GM23338 (cell line): ENCODE data around the gene ZNF358. TPM values are rescaled to one million over a fixed set of nuclear protein-coding genes. Genes with fewer than 3 reads are reported as not detected.

Source experiments
- ATAC-seq: fragments of 200-7000 bp; cut with Tn5 transposase; 3 replicates; pipeline ENCODE4 v1.9.1; 2020
- DNase-seq: peaks from one replicate; pipeline ENCODE4 v3.0.0-alpha.2; 2015; ENCODE audit warnings: low spot score
- H2AFZ ChIP-seq: fragments of 200-600 bp; sonication (generic); 2 replicates; pipeline ENCODE4 v1.8.0; 2016; ENCODE audit warnings: antibody characterized with exemption, mild to moderate bottlenecking, moderate library complexity
- H3F3A ChIP-seq: fragments of 200-600 bp; sonication (generic); replicated peaks from 2 replicates; pipeline ENCODE4 v1.8.0; 2017; ENCODE audit warnings: antibody characterized with exemption, mixed run types, low read depth
- H3K27ac ChIP-seq: fragments of 200-600 bp; sonication (generic); 2 replicates; pipeline ENCODE4 v1.6.1; 2016; ENCODE audit warnings: low read depth
- H3K27me3 ChIP-seq: fragments of 200-600 bp; sonication (generic); 2 replicates; pipeline ENCODE4 v1.8.0; 2016; ENCODE audit warnings: mild to moderate bottlenecking, mixed run types, moderate library complexity; ENCODE audit not compliant: insufficient read depth
- H3K36me3 ChIP-seq: fragments of 200-600 bp; sonication (generic); 2 replicates; pipeline ENCODE4 v1.8.0; 2016; ENCODE audit warnings: mild to moderate bottlenecking; ENCODE audit not compliant: insufficient read depth
- H3K4me1 ChIP-seq: fragments of 200-600 bp; sonication (generic); 2 replicates; pipeline ENCODE4 v1.8.0; 2016; ENCODE audit warnings: mild to moderate bottlenecking, moderate library complexity; ENCODE audit not compliant: insufficient read depth
- H3K4me2 ChIP-seq: fragments of 200-600 bp; sonication (generic); 2 replicates; pipeline ENCODE4 v1.7.1; 2017; ENCODE audit warnings: mixed run types
- H3K4me3 ChIP-seq: fragments of 200-600 bp; sonication (generic); 2 replicates; pipeline ENCODE4 v1.6.1; 2016; ENCODE audit warnings: mixed run types
- H3K79me2 ChIP-seq: fragments of 200-600 bp; sonication (generic); replicated peaks from 2 replicates; pipeline ENCODE4 v1.8.0; 2017; ENCODE audit warnings: mild to moderate bottlenecking; ENCODE audit not compliant: insufficient read depth
- H3K9me2 ChIP-seq: fragments of 200-600 bp; sonication (generic); 2 replicates; pipeline ENCODE4 v1.8.0; 2017; ENCODE audit not compliant: insufficient read depth
- H4K20me1 ChIP-seq: fragments of 200-600 bp; sonication (generic); replicated peaks from 2 replicates; pipeline ENCODE4 v1.8.0; 2017; ENCODE audit warnings: mild to moderate bottlenecking; ENCODE audit not compliant: insufficient read depth
- H3K27ac Mint-ChIP-seq: 2 replicates; pipeline ENCODE4 v1.8.0; 2020; ENCODE audit warnings: inconsistent platforms, mild to moderate bottlenecking, moderate library complexity, mixed read lengths
- H3K27me3 Mint-ChIP-seq: 3 replicates; pipeline ENCODE4 v1.8.0; 2022; ENCODE audit warnings: low read depth, mild to moderate bottlenecking, moderate library complexity, mixed read lengths, inconsistent platforms; ENCODE audit not compliant: insufficient read depth, poor library complexity
- H3K36me3 Mint-ChIP-seq: 3 replicates; pipeline ENCODE4 v1.8.0; 2021; ENCODE audit warnings: low read depth, mild to moderate bottlenecking, inconsistent platforms, moderate library complexity, mixed read lengths
- H3K4me1 Mint-ChIP-seq: 3 replicates; pipeline ENCODE4 v1.8.0; 2020; ENCODE audit warnings: mild to moderate bottlenecking, inconsistent platforms, mixed read lengths
- H3K4me3 Mint-ChIP-seq: 3 replicates; pipeline ENCODE4 v1.8.0; 2021; ENCODE audit warnings: moderate library complexity, mild to moderate bottlenecking, inconsistent platforms, mixed read lengths
- H3K9me3 Mint-ChIP-seq: 3 replicates; pipeline ENCODE4 v1.8.0; 2020; ENCODE audit warnings: moderate library complexity, mild to moderate bottlenecking, inconsistent platforms, mixed read lengths
- CREB1 ChIP-seq: fragments of 250-450 bp; sonication (Bioruptor Pico); IDR thresholded peaks from 2 replicates; pipeline ENCODE4 v1.5.0; 2020; ENCODE audit warnings: low read depth, mild to moderate bottlenecking, moderate library complexity
- CTCF ChIP-seq, 2 experiments: fragments of 200-600 bp in 1 of 2; sonication (generic) in 1 of 2; conservative IDR thresholded peaks; 2 replicates each; pipeline versions ENCODE4 v1.5.1 to v1.6.1; 2016 to 2017; ENCODE audit warnings: antibody characterized with exemption in 2 of 2, low read depth in 2 of 2, mild to moderate bottlenecking in 2 of 2, moderate library complexity in 1 of 2
- EZH2phosphoT487 ChIP-seq: fragments of 200-600 bp; sonication (generic); IDR thresholded peaks from one replicate; pipeline ENCODE4 v1.8.1; 2018; ENCODE audit warnings: antibody characterized with exemption; ENCODE audit not compliant: unreplicated experiment
- NANOG ChIP-seq: IDR thresholded peaks from 2 replicates; pipeline ENCODE4 v1.6.1; 2016; ENCODE audit warnings: antibody characterized with exemption, borderline replicate concordance
- POLR2AphosphoS5 ChIP-seq: IDR thresholded peaks from 2 replicates; pipeline ENCODE4 v1.6.1; 2016; ENCODE audit warnings: antibody characterized with exemption, low read depth
- ZNF331 ChIP-seq: fragments of 250-450 bp; sonication (Bioruptor Pico); IDR thresholded peaks from 2 replicates; pipeline ENCODE4 v1.5.0; 2020; ENCODE audit warnings: low read depth, mild to moderate bottlenecking, moderate library complexity
- polyA plus RNA-seq: library from polyadenylated mRNA; unstranded; fragments of >200 nt; fragmentation: Nextera tagmentation; extraction: Ambion mirVana; gene quantifications from 2 replicates; pipeline ENCODE4 v1.2.1, GENCODE V29; 2016
- total RNA-seq: library from RNA; depleted of rRNA; stranded (reverse); fragments of >200 nt; shearing (Covaris generic); gene quantifications from 2 replicates; pipeline ENCODE4 v1.2.3, GENCODE V29; 2014
- TF ChIP-seq, protein P1 (sequence below): IDR thresholded peaks from 2 replicates; pipeline ENCODE4 v1.6.1; 2016; ENCODE audit warnings: antibody characterized with exemption
- TF ChIP-seq, protein P2 (sequence below): IDR thresholded peaks from one replicate; pipeline ENCODE4 v1.6.1; 2018; ENCODE audit warnings: antibody characterized with exemption; ENCODE audit not compliant: unreplicated experiment

Gene ZNF358
- total and polyA plus RNA-seq, 2 experiments from 2014 or later = 23.8 to 52.9 TPM

GRCh38 chr19:7564866-7565265, 49.0 kb downstream of the ZNF358 start:
- H3K4me3 ChIP-seq = no peak overlapping the region
- no peaks in the 10 kb centered on the region for H3K4me1 ChIP-seq
- no peaks in the 10 kb centered on the region for H3K36me3 ChIP-seq
- peaks cover 6% of the 10 kb centered on the region for H3K27me3 Mint-ChIP-seq
- H3K27ac Mint-ChIP-seq = no peak overlapping the region
- TF ChIP-seq, protein P1, sequence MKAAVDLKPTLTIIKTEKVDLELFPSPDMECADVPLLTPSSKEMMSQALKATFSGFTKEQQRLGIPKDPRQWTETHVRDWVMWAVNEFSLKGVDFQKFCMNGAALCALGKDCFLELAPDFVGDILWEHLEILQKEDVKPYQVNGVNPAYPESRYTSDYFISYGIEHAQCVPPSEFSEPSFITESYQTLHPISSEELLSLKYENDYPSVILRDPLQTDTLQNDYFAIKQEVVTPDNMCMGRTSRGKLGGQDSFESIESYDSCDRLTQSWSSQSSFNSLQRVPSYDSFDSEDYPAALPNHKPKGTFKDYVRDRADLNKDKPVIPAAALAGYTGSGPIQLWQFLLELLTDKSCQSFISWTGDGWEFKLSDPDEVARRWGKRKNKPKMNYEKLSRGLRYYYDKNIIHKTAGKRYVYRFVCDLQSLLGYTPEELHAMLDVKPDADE = no peak
- no peak for TF ChIP-seq NANOG
- DNase-seq (no peak), ATAC-seq (no peak)
- H4K20me1 ChIP-seq = no peaks in the 10 kb centered on the region; the same call in 1 of the 2 replicates
- no peaks in the 10 kb centered on the region for H3K27me3 ChIP-seq
- H2AFZ ChIP-seq = no peak overlapping the region
- H3K9me3 Mint-ChIP-seq = no peaks in the 10 kb centered on the region; the same call in 2 of the 3 replicates
- no peak overlapping the region for H3K4me2 ChIP-seq
- no peaks in the 10 kb centered on the region for H3K79me2 ChIP-seq
- no peak overlapping the region for H3K4me3 Mint-ChIP-seq
- no peak overlapping the region for H3K27ac ChIP-seq
- no peaks in the 10 kb centered on the region for H3K9me2 ChIP-seq
- H3K36me3 Mint-ChIP-seq = peaks cover 4% of the 10 kb centered on the region; the same call in 2 of the 3 replicates
- no peaks in the 10 kb centered on the region for H3K4me1 Mint-ChIP-seq
- H3F3A ChIP-seq = no peaks in the 10 kb centered on the region

DNA sequence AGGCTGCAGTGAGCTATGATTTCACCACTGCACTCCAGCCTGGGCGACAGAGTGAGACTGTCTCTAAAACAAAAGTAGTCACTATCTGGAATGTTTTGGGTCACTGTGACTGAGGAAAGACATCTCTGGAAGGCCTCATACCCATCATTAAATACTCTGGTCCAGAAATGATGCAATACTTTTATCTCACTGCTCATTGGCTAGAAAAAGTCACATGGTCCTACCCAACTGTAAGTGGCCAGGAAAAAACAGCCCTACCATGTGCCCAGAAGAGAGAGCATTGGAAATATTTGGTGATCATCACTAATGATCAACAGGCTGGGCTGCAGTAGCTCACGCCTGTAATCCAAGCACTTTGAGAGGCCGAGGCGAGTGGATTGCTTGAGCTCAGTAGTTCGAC, 49.4 kb downstream of the ZNF358 start:
- H3F3A ChIP-seq = no peaks in the 10 kb centered on the region
- Mint-ChIP-seq H3K27me3 (peaks cover 3% of the 10 kb centered on the region), H3K36me3 (peaks cover 2% of the 10 kb centered on the region; the same call in 2 of the 3 replicates), H3K27ac (no peak overlapping the region), H3K4me1 (no peaks in the 10 kb centered on the region), H3K9me3 (no peaks in the 10 kb centered on the region; the same call in 2 of the 3 replicates), H3K4me3 (no peak overlapping the region)
- H4K20me1 ChIP-seq = no peaks in the 10 kb centered on the region; the same call in 1 of the 2 replicates
- no peak overlapping the region for H3K4me3 ChIP-seq
- DNase-seq (no peak), ATAC-seq (no peak)
- H3K9me2 ChIP-seq = no peaks in the 10 kb centered on the region
- H3K27me3 ChIP-seq = no peaks in the 10 kb centered on the region
- H3K4me1 ChIP-seq = no peaks in the 10 kb centered on the region
- no peaks in the 10 kb centered on the region for H3K79me2 ChIP-seq
- H3K36me3 ChIP-seq = no peaks in the 10 kb centered on the region
- H3K27ac ChIP-seq = no peak overlapping the region
- no peak overlapping the region for H2AFZ ChIP-seq
- no peak overlapping the region for H3K4me2 ChIP-seq
- TF ChIP-seq POLR2AphosphoS5 (no peak), CREB1 (no peak), NANOG (no peak), EZH2phosphoT487 (no peak), ZNF331 (CRISPR knock-in tag) (no peak), CTCF (conservative IDR thresholded peaks at IDR 0.05; ENCODE audit: low read depth in 2 of 2) (no peak)
- TF ChIP-seq, protein P1 = no peak
- TF ChIP-seq, protein P2, sequence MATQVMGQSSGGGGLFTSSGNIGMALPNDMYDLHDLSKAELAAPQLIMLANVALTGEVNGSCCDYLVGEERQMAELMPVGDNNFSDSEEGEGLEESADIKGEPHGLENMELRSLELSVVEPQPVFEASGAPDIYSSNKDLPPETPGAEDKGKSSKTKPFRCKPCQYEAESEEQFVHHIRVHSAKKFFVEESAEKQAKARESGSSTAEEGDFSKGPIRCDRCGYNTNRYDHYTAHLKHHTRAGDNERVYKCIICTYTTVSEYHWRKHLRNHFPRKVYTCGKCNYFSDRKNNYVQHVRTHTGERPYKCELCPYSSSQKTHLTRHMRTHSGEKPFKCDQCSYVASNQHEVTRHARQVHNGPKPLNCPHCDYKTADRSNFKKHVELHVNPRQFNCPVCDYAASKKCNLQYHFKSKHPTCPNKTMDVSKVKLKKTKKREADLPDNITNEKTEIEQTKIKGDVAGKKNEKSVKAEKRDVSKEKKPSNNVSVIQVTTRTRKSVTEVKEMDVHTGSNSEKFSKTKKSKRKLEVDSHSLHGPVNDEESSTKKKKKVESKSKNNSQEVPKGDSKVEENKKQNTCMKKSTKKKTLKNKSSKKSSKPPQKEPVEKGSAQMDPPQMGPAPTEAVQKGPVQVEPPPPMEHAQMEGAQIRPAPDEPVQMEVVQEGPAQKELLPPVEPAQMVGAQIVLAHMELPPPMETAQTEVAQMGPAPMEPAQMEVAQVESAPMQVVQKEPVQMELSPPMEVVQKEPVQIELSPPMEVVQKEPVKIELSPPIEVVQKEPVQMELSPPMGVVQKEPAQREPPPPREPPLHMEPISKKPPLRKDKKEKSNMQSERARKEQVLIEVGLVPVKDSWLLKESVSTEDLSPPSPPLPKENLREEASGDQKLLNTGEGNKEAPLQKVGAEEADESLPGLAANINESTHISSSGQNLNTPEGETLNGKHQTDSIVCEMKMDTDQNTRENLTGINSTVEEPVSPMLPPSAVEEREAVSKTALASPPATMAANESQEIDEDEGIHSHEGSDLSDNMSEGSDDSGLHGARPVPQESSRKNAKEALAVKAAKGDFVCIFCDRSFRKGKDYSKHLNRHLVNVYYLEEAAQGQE = no peak
